Ishikawa (cell line): ENCODE data around the gene USHBP1.

ENCODE experiments used
- CEBPB ChIP-seq: IDR thresholded peaks from 2 replicates; pipeline ENCODE4 v1.6.1; 2012
- CREB1 ChIP-seq: IDR thresholded peaks from 2 replicates; pipeline ENCODE4 v1.6.1; 2012; ENCODE audit warnings: low read depth
- EGR1 ChIP-seq: IDR thresholded peaks from 2 replicates; pipeline ENCODE4 v1.6.1; 2012
- EP300 ChIP-seq: IDR thresholded peaks from 2 replicates; pipeline ENCODE4 v1.6.1; 2012; ENCODE audit warnings: borderline replicate concordance
- FOXM1 ChIP-seq: IDR thresholded peaks from 2 replicates; pipeline ENCODE4 v1.6.1; 2012; ENCODE audit warnings: low read depth, borderline replicate concordance
- MAX ChIP-seq: IDR thresholded peaks from 2 replicates; pipeline ENCODE4 v1.6.1; 2012
- NFIC ChIP-seq: IDR thresholded peaks from 2 replicates; pipeline ENCODE4 v1.6.1; 2012
- RAD21 ChIP-seq: IDR thresholded peaks from 2 replicates; pipeline ENCODE4 v1.6.1; 2012; ENCODE audit warnings: low read depth
- TAF1 ChIP-seq: IDR thresholded peaks from 2 replicates; pipeline ENCODE4 v1.6.1; 2012; ENCODE audit warnings: low read depth, mild to moderate bottlenecking
- TCF12 ChIP-seq: IDR thresholded peaks from 2 replicates; pipeline ENCODE4 v1.6.1; 2012; ENCODE audit warnings: low read depth
- TEAD4 ChIP-seq: IDR thresholded peaks from 2 replicates; pipeline ENCODE4 v1.6.1; 2012
- YY1 ChIP-seq: IDR thresholded peaks from 2 replicates; pipeline ENCODE4 v1.6.1; 2012; ENCODE audit warnings: low read depth
- ZBTB7A ChIP-seq: IDR thresholded peaks from 2 replicates; pipeline ENCODE4 v1.6.1; 2012; ENCODE audit warnings: low read depth
- TF ChIP-seq, protein P1 (sequence below): IDR thresholded peaks from 2 replicates; pipeline ENCODE4 v1.6.1; 2012
- TF ChIP-seq, protein P2 (sequence below): IDR thresholded peaks from 2 replicates; pipeline ENCODE4 v1.6.1; 2012; ENCODE audit warnings: low read depth, mild to moderate bottlenecking

USHBP1 gene

GRCh38 chr19:17227798-17228367 is 36.7 kb downstream of the USHBP1 start:
- TF ChIP-seq FOXM1 (no peak), TAF1 (no peak), TEAD4 (no peak), EGR1 (no peak), RAD21 (no peak), NFIC (no peak), EP300 (no peak), ZBTB7A (no peak), YY1 (no peak), MAX (no peak), TCF12 (no peak), CREB1 (no peak), CEBPB (no peak)
- TF ChIP-seq, protein P1, sequence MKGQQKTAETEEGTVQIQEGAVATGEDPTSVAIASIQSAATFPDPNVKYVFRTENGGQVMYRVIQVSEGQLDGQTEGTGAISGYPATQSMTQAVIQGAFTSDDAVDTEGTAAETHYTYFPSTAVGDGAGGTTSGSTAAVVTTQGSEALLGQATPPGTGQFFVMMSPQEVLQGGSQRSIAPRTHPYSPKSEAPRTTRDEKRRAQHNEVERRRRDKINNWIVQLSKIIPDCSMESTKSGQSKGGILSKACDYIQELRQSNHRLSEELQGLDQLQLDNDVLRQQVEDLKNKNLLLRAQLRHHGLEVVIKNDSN: no peak
- TF ChIP-seq, protein P2, sequence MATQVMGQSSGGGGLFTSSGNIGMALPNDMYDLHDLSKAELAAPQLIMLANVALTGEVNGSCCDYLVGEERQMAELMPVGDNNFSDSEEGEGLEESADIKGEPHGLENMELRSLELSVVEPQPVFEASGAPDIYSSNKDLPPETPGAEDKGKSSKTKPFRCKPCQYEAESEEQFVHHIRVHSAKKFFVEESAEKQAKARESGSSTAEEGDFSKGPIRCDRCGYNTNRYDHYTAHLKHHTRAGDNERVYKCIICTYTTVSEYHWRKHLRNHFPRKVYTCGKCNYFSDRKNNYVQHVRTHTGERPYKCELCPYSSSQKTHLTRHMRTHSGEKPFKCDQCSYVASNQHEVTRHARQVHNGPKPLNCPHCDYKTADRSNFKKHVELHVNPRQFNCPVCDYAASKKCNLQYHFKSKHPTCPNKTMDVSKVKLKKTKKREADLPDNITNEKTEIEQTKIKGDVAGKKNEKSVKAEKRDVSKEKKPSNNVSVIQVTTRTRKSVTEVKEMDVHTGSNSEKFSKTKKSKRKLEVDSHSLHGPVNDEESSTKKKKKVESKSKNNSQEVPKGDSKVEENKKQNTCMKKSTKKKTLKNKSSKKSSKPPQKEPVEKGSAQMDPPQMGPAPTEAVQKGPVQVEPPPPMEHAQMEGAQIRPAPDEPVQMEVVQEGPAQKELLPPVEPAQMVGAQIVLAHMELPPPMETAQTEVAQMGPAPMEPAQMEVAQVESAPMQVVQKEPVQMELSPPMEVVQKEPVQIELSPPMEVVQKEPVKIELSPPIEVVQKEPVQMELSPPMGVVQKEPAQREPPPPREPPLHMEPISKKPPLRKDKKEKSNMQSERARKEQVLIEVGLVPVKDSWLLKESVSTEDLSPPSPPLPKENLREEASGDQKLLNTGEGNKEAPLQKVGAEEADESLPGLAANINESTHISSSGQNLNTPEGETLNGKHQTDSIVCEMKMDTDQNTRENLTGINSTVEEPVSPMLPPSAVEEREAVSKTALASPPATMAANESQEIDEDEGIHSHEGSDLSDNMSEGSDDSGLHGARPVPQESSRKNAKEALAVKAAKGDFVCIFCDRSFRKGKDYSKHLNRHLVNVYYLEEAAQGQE: no peak

GRCh38 chr19:17226002-17226933 is 38.3 kb downstream of the USHBP1 start, which contains the start of gene OCEL1:
TSS of gene OCEL1 (plus strand) at chr19:17226226. CDS start at chr19:17226248, 22 bp downstream.
- peak; percentile 40; the same call in 1 of the 2 replicates for TF ChIP-seq EP300
- peak; percentile 22; the same call in 1 of the 2 replicates for TF ChIP-seq FOXM1
- peak; percentile 95 for TF ChIP-seq ZBTB7A
- TF ChIP-seq, protein P1: peak; percentile 77
- peak; percentile 29; the same call in 1 of the 2 replicates for TF ChIP-seq YY1
- 0 out of 2 replicates have a peak, but pooled peaks have one; percentile 2 for TF ChIP-seq RAD21
- no peak for TF ChIP-seq TCF12
- TF ChIP-seq NFIC: peak; percentile 28; the same call in 1 of the 2 replicates
- peak; percentile 67 for TF ChIP-seq CREB1
- peak; percentile 4; the same call in 1 of the 2 replicates for TF ChIP-seq TEAD4
- peak; percentile 58 for TF ChIP-seq EGR1
- peak; percentile 96 for TF ChIP-seq MAX
- TF ChIP-seq CEBPB: peak; percentile 80
- peak; percentile 43; the same call in 1 of the 2 replicates for TF ChIP-seq TAF1
- TF ChIP-seq, protein P2: no peak

DNA sequence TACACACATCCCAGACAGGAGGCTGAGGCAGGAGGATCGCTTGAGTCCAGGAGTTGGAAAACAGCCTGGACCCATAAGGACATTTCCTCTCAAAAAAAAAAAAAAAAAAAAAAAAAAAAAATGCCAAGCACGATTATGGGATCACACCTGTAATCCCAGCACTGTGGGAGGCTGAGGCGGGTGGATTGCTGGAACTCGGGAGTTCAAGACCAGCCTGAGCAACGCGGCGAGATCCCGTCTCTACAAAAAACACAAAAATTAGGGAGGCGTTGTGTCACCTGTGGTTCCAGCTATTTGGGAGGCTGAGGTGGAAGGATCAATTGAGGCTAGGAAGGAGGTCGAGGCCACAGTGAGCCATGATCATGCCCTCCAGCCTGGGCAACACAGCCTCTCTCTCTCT is 39.5 kb downstream of the USHBP1 start:
- TF ChIP-seq ZBTB7A (no peak), TCF12 (no peak), FOXM1 (no peak), EP300 (no peak), MAX (no peak), TAF1 (no peak), RAD21 (no peak), YY1 (no peak), CEBPB (no peak)
- TF ChIP-seq, protein P2: no peak
- TF ChIP-seq, protein P1: no peak
